Suprapubic skin (tissue), 4 donors: ENCODE data around the gene RXRA.

ENCODE experiments used
- CTCF ChIP-seq, 2 donors: fragments of 200-600 bp in 1 of 2; fragments of 450-650 bp in 1 of 2; sonication (generic) in 1 of 2; IDR thresholded peaks; one replicate each; pipeline ENCODE4 v1.5.1; 2016 to 2019; ENCODE audit warnings: antibody characterized with exemption in 2 of 2, mild to moderate bottlenecking in 1 of 2, moderate library complexity in 1 of 2
- EP300 ChIP-seq: sonication (generic); formaldehyde crosslinking; IDR thresholded peaks from one replicate; pipeline ENCODE4 v1.6.1; 2017; ENCODE audit warnings: antibody characterized with exemption
- POLR2A ChIP-seq, 2 donors: fragments of 450-650 bp; IDR thresholded peaks; one replicate each; pipeline ENCODE4 v1.6.1; 2017; ENCODE audit warnings: antibody characterized with exemption in 2 of 2, mild to moderate bottlenecking in 2 of 2, moderate library complexity in 2 of 2
- POLR2AphosphoS5 ChIP-seq, 3 donors: sonication (generic); formaldehyde crosslinking; IDR thresholded peaks; one replicate each; pipeline ENCODE4 v1.6.1; 2017; ENCODE audit warnings: antibody characterized with exemption in 3 of 3

GRCh38 chr9:134486596-134486995 lies 160.3 kb downstream of the RXRA start:
- TF ChIP-seq CTCF (IDR thresholded peaks at IDR 0.05): no peak
- TF ChIP-seq EP300: no peak
- TF ChIP-seq POLR2A (IDR thresholded peaks at IDR 0.05): no peak
- no peak for TF ChIP-seq POLR2AphosphoS5 (IDR thresholded peaks at IDR 0.05)
